ENCODE measurements around the gene CHKA.

CHKA gene

GRCh38 chr11:68031144-68031464, 90.1 kb downstream of the CHKA start:
- DNase-seq (ENCODE audit: low spot score) = no peak

- peak; percentile 100 for DNase-seq (ENCODE audit: low spot score)
Observed at GRCh38 chr11:68030318-68031143, 90.7 kb downstream of the CHKA start, which contains the start of gene NDUFS8. NDUFS8 (plus strand) TSS chr11:68030681; CDS start chr11:68032152, 1,471 bp downstream.

GRCh38 chr11:68028802-68029545, 92.2 kb downstream of the CHKA start:
- DNase-seq (ENCODE audit: low spot score) = no peak

GRCh38 chr11:68027667-68028066, 93.5 kb downstream of the CHKA start:
- DNase-seq (ENCODE audit: low spot score) = no peak

GRCh38 chr11:68026391-68027105, 94.6 kb downstream of the CHKA start:
- no peak for DNase-seq (ENCODE audit: low spot score)

- DNase-seq (ENCODE audit: low spot score) = no peak
Observed at GRCh38 chr11:68025047-68025446, 96.1 kb downstream of the CHKA start.

- DNase-seq (ENCODE audit: low spot score) = no peak
Observed at GRCh38 chr11:68024508-68024907, 96.7 kb downstream of the CHKA start.

GRCh38 chr11:68022531-68022930, 98.7 kb downstream of the CHKA start:
- no peak for DNase-seq (ENCODE audit: low spot score)

- DNase-seq (ENCODE audit: low spot score) = no peak
Observed at GRCh38 chr11:68021167-68021787, 99.9 kb downstream of the CHKA start.

GRCh38 chr11:68020575-68020974, 100.6 kb downstream of the CHKA start:
- no peak for DNase-seq (ENCODE audit: low spot score)

- DNase-seq (ENCODE audit: low spot score) = no peak
Observed at GRCh38 chr11:68019486-68019885, 101.7 kb downstream of the CHKA start.

GRCh38 chr11:68018730-68019190, 102.4 kb downstream of the CHKA start:
- DNase-seq (ENCODE audit: low spot score) = no peak

- no peak for DNase-seq (ENCODE audit: low spot score)
Observed at GRCh38 chr11:68017980-68018729, 103.0 kb downstream of the CHKA start.

GRCh38 chr11:68016904-68017817, 104.0 kb downstream of the CHKA start:
- no peak for DNase-seq (ENCODE audit: low spot score)

GRCh38 chr11:68016161-68016903, 104.9 kb downstream of the CHKA start:
- DNase-seq (ENCODE audit: low spot score) = no peak

- DNase-seq (ENCODE audit: low spot score) = no peak
Observed at GRCh38 chr11:68015467-68015866, 105.7 kb downstream of the CHKA start.

GRCh38 chr11:68014947-68015447, 106.2 kb downstream of the CHKA start:
- DNase-seq (ENCODE audit: low spot score) = no peak

- peak; percentile 75 for DNase-seq (ENCODE audit: low spot score)
Observed at GRCh38 chr11:68014157-68014946, 106.8 kb downstream of the CHKA start.

All from AG08395 (cell line).